Activated T-cell treated with anti-CD3 and anti-CD28 coated beads, Interleukin-2, amount 50 U/mL, for 48 hours (primary cell): Measurements from ENCODE around the gene PDE1A.
"Not testable (repeated sequence)": the region's sequence is repeated elsewhere in the genome, so short reads cannot be mapped to it uniquely, and the experiment has no call there.

ENCODE experiments used
- DNase-seq, 2 experiments: peaks; one replicate each; pipeline ENCODE4 v3.0.0-alpha.2; 2020

PDE1A gene

DNA sequence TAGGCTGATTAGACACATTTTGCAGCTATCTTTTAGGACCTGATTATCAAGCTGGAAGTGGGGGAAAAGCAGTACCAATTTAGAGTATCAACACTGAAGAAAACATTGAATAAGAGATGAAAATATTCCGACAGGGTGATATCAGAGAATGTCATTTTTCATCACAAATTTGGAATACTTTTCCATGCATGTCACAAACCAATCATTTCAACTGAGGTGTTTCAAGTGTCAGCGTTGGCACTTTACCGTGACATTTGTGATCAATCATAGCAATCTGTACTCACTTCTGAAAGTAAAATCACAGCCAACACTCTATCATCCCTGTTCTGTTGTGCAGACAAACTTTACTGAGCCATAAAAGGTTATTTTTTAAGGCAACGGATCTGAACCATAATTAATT is 75.4 kb downstream of the PDE1A start:
- DNase-seq, result no peak

DNA sequence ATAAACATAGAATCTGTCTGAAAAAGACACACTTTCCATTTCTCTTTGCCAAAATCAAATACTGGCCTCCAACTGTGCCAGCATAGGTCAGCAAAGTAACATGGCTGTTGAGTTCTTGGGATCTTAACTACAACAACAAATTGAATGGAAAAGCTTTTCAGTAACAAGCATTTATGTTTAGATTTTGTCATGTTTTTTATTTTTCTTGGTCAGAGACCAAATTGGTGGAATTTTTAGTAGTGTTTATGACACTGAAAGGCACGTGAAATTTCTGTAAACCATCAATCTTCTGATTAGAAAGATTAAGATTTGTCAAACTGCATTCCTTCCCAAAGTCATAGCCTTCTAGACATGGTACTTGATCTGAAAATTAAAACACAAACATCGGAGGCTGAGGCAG is 77.6 kb downstream of the PDE1A start:
- no peak for DNase-seq

DNA sequence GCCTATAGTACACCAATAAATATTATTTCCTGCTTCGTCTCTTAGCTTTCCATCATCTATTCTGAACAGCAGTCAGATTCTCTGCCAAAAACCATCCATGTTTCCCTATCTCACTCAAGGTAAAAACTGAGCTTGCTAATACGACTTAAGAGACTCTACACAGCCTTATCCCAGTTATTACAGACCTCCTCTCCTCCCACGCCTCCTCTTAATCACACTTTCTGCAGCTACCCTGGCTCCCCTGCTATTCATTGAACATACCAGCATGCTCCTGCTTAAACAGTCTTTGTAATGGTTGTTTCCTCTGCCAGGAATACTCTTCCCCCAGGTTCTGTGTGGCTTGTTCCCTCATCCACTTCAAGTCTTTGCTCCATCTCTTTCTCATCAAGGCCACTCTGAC is 81.5 kb downstream of the PDE1A start:
- no peak for DNase-seq

DNA sequence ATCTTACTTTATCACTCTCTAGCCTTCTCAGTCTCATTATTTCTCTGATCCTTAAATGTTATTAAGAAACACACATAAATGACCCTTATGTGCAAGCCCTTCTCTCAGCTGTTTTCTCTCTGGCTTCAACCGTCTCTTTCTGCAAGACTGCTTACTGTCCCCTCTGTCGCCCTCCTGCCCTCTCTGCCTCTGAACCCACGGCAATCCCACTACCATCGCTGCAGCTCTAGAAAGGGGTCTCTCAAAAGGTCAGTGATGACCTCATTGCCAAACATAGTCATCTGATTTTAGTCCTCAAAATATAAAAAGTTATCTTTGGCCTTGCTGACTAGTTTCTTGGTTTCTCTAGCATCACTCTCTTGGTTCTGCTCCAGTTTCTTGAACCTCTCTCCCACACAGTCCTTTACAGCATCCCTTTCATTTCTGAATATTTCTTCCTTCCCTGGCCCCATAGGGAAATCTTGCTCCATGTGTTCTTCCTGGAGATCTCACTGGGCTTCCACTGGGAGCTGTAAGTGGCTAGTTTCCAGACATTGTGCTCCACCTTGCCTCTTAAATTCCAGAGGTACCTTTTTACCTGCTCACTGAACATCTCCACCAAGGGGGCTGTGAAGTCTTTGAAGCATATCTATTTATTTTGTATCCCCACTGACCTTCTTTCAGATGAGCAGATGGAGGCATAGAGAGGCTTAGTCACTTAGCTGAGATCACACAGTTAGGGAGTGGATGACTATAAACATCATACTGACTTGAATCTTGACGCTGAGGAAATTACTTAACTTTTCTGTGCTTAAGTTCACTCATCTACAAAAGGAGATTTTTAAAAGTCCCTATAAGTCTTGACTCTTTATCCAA is 96.2 kb downstream of the PDE1A start:
- DNase-seq, result no peak

DNA sequence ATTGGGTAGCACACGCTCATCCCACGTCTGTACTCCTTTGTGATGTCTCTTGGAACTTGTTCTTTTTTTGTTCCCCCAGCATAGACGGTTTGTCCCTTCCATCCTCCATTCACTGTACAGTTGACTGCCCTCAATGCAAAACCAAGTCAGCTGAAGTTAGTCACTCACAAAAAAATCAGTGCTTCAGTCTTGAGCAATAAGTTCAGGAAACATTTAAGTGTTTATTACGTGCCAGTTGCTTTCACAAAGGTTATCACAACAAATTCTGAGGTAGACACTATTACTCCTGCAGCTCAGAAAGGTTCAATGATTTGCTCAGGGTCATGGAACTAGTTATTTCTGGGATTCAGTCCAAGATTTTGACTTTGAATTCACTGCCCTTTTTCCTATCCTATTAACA is 102.2 kb downstream of the PDE1A start:
- no peak for DNase-seq

DNA sequence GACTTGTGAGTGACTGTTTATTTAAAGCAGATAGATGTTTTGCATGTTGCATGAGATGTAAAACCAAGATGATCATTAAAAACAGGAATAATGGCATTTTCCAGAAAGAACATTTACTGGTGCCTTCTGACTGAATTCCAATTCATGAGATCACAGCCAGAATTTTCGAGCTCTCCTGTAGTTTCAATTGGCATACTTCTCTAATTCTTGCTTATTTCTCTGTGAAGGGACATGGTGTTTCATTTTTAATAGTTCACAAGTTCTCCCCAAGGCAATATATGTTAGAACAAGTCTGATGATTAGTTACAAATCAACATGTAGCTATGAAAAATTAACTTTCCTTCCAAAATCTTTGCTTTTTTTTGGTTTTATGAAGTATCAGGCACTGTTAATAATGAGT is 105.7 kb downstream of the PDE1A start:
- no peak for DNase-seq

DNA sequence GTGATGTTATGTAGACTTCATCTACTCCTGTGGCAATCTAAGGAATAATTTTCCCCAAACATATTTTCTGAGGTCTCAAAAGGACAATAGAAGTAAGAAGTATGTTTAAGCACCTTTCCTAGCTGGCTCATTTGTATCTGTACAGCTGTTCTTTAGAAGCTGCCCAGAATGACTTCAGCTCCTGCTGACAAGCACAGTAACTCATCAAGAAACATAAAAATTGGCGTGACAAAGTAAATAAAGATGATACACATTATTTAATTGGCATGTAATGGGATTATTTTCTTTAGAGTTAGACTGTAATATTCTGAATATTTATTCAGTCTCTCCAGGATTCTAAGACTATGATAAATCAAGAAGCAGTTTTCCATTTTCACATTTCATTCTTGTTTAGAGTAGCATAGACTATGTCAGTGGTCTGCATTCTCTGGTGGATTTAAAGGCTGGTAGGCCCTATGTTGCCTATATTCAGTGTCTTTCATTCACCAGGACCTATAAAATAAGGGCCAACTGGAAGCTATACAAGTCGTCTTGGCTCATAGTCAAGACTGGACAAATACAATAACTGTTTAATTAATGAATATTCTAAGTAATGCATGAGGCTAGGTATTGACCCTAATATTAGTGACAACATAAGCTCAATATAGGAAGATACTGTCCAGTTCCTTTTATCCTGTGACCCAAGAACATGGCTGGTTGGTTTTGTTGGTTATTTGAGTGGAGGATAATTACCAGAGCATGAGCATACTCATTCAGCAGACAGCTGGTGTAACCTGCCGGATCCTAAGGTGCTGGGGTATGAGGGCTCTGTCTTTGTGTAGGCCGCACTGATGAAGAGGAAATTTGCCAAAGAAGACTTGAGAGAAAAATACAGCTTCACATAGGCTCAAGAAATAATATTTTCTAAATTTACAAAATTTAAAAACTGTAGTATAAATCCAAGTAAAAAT is 107.0 kb downstream of the PDE1A start:
- DNase-seq, result no peak

DNA sequence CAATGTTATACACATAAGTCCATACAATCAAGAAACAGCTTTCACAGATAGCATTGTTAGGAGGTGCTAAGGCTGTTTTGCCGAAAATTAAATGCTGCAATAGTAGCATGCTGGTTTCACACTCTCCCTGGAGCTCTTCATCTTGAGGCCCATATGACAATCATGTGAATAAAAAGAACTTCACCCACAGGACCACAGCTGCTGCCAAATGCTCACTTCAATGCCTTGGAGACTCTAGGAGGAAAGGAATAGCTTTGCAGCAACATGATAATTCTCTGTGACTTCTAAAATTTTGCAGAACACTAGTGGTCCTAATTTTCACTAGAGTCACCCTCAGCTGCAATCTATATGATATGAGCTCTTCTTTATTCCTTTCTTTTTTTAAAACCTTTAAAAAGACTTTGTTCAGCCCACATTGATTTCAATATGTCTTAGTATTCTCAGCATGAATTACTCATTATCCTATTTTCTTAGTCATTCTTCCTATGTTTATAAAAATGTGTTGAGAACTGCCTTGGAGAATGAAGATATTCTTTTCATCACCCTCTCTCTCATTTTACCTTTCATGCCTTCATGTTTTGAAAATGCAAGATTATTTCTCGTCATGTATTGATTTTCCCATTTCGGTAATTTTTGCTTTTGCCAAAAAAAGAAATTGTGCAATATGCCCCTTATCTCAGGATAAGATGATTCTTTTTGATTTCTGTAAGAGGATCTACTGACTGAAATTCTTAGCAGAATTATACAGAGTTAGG is 108.2 kb downstream of the PDE1A start:
- no peak for DNase-seq

DNA sequence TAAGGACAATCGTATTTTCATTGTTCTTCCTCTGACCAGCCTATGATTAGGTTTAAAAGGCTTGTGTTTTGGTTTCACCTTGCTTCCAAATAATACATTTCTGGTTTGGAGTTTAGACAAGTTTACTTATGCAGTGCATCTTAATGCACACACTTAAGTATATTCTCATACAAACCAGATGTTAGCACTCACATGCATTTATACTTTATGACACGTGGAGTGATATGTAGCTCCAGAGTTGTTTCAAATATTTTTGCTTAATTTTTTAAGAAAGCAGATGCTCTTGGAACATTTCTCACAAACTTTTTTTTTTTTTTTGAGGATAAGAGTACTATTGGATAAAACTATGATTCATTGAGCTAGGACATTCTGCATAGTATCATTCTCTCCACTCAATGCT is 109.9 kb downstream of the PDE1A start:
- DNase-seq, result no peak

DNA sequence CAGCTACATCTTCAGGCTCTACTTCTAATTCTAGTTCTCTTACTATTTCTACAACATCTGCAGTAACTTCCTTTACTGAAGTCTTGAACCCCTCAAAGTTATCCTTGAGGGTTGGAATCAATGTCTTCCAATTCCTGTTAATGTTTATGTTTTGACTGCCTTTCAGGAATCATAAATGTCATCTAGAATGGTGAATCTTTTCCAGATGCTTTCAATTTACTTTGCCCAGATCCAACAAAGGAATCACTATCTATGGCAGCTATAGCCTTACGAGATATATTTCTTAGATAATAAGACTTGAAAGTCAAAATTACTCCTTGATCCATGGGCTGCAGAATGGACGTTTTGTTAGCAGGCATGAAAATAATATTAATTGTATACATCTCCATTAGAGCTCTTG is 123.9 kb downstream of the PDE1A start:
- DNase-seq, result no peak

DNA sequence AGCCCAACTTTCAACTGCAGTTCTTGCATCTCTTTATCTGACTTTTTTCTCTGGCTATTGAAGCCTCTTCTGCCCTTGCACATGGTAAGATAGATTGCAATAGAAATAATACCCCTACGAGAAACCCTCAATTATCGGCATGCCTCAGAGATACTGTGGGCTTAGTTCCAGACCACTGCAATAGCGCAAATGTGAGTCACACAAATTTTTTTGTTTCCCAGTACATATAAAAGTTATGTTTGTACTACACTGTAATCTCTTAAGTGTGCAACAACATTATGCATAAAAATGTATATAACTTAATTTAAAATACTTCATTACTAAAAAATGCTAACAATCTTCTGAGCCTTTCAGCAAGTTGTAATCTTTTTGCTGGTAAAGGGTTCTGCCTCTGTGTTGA is 124.7 kb downstream of the PDE1A start:
- DNase-seq, result no peak

DNA sequence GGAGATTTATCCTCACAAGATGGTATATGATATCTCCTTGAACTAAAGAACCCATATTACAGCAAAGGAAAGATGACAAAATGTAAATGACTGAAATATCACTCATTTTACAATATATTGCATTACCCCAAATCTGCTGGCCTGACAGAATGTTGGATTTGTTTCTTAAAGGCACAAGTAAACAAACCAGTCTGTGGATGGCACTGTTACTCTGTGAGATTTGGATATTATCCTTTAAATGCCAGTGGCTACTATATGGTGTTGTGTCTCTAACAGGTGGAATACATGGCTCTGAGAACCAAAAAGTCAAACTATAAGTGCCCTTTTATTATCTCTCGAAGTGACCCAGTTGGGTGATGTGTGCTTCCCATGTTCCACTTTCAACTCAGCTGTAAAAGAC is 125.7 kb downstream of the PDE1A start:
- DNase-seq, result no peak

DNA sequence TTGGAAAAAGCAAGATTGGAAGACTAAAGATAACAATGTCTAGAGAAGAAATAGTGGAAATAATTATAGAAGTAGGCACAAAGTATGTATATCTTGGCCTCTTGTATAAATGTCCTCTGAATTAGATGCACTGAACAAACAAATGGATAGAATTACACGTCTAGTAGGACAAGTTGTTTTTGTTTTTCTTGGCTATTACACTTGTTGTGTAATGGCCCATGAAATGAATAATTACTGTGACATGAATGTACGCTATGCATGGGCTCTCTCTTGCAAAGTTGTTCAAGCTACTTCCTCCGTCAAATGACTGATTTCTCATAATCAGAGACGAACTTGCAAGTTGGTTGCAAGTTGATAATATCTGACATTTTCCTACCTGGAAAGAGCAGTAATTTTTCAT is 126.2 kb downstream of the PDE1A start:
- no peak for DNase-seq

DNA sequence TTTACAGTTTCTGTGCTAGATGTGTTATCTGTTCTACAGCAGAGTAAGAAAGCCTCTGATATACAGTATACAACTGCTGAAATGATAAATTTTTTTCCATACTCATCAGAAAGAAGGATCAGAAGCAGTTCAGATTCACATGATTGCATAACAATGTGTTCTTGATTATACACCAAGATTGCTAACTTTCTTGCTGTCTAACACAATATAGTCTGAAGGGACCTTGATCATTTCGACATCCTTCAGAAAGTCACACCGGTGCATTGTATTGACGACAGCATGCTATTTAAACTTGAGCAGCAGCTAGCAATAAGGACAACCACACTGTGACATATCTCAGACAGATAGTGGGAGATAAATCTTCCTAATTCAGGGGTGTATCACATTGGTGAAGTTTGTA is 127.2 kb downstream of the PDE1A start:
- no peak for DNase-seq

DNA sequence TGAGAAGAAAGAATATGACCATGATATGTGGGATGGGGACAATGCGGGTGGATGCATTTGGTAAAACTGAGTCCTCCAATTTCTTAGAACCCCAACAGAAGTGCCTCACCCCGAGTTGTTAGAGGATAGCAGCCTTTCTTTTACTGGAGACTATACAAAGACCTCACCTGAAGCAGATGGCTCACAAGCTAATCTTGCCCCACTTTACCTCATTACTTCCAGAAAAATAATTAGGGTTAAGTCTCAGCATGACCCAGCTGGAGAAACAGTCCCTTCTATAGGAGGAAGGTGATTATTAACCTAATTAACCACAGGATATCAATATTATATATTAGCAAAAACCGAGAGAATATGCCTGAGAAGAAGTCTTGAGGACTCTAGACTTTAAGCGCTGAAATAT is 128.4 kb downstream of the PDE1A start:
- no peak for DNase-seq

DNA sequence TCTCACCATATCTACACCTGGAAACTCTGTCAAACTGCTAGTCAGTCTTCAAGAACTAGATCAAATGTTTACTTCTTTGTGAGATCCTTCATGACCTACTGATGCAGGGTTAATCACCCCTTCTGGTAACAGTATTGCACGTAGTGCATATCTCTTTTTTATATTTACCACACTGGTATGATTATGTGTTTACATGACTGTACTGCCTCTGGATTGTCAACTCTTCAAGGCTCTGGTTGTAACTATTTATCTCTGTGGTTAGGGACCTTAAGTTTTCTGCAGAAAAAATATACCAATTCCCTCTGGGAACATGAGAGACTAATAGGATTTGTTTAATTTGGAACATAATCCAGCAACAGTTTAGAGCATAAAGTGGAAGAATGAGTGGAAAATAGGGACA is 135.5 kb downstream of the PDE1A start:
- DNase-seq, result no peak

DNA sequence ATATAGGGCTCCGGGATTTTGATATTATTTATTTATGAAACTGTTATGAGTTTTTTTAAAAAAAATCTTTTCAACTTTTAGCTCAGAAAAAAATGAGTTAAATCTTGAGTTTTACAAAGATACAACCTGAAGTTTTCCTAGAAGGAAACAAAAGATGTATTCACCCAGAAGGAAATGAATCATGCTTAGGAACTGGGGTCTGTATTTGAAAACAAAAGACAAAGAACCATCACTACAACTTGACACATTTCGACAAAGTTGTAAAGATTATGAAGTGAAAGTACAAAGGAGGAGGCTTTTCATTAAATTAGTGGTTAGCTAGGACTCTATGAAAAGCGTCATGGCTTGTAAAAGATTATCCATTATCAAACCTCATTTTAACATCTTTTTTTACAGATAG is 143.3 kb downstream of the PDE1A start:
- no peak for DNase-seq

DNA sequence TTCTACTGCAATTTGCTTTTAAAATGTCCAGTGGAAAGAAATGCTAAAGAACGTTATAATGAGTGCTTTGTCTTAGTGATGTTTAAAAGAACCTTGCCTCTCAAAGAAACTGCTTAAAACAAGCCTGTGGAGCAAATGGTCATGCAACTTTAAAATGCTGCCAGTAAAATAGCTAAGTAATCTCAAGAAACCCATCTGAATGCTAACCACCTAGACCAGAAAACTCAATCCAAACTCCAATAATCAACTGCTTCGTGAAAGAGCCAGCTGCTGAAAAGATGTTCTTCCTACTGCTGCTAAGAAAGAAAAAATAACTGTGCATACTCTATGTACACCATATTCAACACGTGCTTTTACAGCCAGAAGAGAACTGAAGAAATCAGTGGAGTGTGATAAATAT is 145.6 kb downstream of the PDE1A start:
- DNase-seq, result no peak

DNA sequence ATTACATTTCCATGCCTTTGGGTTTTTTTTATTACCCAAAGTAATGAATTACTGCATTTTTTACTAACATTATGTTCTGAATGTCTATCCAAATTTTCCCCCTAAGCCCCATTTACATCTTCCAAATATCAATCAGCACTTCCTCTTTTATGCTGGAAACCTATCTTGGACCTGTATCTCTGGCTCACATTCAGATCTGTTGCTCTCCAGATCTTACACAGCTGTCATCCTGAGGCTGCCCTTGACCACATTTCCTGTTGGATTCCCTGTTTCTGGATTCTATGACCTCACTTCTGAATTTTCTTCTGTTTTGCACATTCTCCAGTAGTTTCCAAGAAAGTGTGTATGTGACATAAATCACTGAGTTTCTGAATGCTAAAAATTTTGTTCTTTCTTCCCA is 146.7 kb downstream of the PDE1A start:
- no peak for DNase-seq

DNA sequence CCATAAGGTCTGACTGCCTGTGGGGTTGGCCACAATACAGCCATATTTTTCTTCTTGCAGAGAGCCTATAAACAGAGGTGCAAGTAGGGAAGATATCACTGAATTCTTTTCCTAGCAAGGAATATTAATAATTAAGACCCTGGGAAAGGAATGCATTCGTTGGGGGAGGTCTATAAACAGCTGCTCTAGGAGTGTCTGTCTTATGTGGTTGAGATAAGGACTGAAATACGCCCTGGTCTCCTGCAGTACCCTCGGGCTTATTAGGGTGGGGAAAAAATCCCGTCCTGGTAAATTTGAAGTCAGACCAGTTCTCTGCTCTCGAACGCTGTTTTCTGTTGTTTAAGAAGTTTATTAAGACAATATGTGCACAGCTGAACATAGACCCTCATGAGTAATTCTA is 150.2 kb downstream of the PDE1A start:
- not testable (repeated sequence) for DNase-seq

DNA sequence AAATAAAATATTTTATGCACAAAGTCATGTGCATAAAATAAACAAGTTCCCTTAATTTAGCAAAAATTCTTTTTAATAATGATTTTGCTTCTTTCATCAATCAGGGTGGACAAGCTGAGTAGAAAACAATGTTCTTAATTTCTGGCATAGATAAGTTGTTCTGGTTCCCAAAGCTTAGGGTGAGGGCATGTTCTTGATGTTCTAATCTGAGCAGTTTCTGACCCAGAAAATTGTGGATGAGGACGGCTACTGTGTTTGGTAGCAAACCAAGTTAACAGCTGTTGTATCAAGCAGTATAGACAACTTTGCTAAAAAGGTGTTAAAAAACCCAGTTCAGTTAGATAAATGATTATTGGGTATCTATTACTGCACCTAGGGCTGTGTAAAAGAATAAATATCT is 158.9 kb downstream of the PDE1A start:
- no peak for DNase-seq

DNA sequence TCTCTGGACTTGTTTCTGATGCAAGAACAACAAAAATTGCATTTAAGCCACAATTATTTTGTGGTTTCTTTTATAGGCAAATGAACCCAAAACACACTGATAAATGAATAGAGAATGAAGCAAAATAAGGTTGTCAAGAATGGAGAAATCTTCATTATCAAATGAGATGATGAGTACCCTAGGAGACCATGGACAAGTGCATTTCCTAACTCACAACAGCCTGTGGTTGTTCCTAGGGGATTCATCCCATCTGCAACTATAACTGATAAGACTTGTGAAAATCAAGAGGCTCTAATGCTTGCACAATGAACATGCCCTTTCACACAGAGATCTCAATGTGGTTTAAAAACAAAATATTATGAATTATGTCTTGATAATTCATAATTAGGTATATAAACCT is 159.9 kb downstream of the PDE1A start:
- no peak for DNase-seq

DNA sequence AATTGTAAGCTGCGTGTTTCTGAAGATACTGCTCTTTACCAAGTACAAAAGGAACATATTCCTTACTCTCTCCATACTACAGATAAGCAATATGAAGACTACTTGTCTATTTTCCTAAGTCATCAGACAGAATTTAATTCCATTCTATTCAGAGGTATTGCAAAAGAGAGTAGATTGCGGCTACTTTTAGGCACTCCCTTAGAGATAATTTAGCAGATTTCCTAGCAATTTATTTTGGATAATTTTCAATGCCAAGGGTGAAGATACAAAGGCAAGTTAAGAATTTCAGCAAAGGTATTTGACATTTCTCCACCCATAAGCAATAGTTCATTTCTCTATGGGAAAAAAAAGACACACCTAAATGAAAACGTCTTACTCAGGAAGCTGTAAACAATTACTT is 161.1 kb downstream of the PDE1A start:
- no peak for DNase-seq
